ENCODE results near the gene KSR2. TPM values are rescaled to one million over a fixed set of nuclear protein-coding genes. Genes with fewer than 3 reads are reported as not detected.
"Not testable (repeated sequence)": the region's sequence is repeated elsewhere in the genome, so short reads cannot be mapped to it uniquely, and the experiment has no call there.

Gene KSR2
- total RNA-seq, 2 donors from 2014 or later, result 1.1 to 2.0 TPM

DNA sequence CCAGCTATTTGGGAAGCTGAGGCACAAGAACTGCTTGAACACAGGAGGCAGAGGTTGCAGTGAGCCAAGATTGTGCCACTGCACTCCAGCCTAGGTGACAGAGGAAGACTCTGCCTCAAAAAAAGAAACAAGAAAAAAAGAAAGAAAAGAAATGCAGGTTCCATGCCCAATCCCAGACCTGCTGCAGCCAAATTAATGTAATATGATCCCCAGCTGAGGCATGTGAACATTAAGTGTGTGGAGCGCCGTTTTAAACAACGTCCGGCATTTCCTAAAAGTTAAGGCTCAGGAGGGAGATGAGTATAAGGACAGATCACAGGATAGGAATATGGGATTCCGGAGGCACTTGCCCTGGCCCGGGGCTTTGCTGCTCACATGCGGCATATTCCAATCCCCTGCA lies 162.9 kb downstream of the KSR2 start:
- H3K4me1 ChIP-seq (ENCODE audit: control insufficient read depth, insufficient read depth, low read length), result no peaks in the 10 kb centered on the region
- H3K27me3 Mint-ChIP-seq (ENCODE audit: insufficient read depth), result no peaks in the 10 kb centered on the region
- no peak overlapping the region for H3K4me3 Mint-ChIP-seq
- H3K4me1 Mint-ChIP-seq, result no peaks in the 10 kb centered on the region
- H3K27ac ChIP-seq (ENCODE audit: low read depth, low read length), result no peak overlapping the region
- H3K9ac ChIP-seq (ENCODE audit: extremely low read depth, low read length, poor library complexity, severe bottlenecking), result no peak overlapping the region
- H3K27ac Mint-ChIP-seq, result no peak overlapping the region
- H3K27me3 ChIP-seq (ENCODE audit: control insufficient read depth, insufficient read depth, low read length, poor library complexity, severe bottlenecking), result peaks cover 4% of the 10 kb centered on the region
- no peaks in the 10 kb centered on the region for H3K9me3 ChIP-seq (ENCODE audit: control insufficient read depth, low read length)
- no peaks in the 10 kb centered on the region for H3K36me3 ChIP-seq (ENCODE audit: control insufficient read depth, insufficient read depth, low read length)
- 92 to 93% methylated on average over 6 to 7 of the region's 7 CpGs for WGBS, 2 experiments (ENCODE audit: insufficient coverage in 1 of 2, insufficient read length in 1 of 2)
- H3K9me3 Mint-ChIP-seq, result no peaks in the 10 kb centered on the region
- H3K4me3 ChIP-seq (ENCODE audit: low read length), result no peak overlapping the region
- no peaks in the 10 kb centered on the region for H3K36me3 Mint-ChIP-seq (ENCODE audit: low read depth)
- DNase-seq, result no peak
- TF ChIP-seq, protein P1, sequence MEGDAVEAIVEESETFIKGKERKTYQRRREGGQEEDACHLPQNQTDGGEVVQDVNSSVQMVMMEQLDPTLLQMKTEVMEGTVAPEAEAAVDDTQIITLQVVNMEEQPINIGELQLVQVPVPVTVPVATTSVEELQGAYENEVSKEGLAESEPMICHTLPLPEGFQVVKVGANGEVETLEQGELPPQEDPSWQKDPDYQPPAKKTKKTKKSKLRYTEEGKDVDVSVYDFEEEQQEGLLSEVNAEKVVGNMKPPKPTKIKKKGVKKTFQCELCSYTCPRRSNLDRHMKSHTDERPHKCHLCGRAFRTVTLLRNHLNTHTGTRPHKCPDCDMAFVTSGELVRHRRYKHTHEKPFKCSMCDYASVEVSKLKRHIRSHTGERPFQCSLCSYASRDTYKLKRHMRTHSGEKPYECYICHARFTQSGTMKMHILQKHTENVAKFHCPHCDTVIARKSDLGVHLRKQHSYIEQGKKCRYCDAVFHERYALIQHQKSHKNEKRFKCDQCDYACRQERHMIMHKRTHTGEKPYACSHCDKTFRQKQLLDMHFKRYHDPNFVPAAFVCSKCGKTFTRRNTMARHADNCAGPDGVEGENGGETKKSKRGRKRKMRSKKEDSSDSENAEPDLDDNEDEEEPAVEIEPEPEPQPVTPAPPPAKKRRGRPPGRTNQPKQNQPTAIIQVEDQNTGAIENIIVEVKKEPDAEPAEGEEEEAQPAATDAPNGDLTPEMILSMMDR (conservative IDR thresholded peaks at IDR 0.05), result no peak

DNA sequence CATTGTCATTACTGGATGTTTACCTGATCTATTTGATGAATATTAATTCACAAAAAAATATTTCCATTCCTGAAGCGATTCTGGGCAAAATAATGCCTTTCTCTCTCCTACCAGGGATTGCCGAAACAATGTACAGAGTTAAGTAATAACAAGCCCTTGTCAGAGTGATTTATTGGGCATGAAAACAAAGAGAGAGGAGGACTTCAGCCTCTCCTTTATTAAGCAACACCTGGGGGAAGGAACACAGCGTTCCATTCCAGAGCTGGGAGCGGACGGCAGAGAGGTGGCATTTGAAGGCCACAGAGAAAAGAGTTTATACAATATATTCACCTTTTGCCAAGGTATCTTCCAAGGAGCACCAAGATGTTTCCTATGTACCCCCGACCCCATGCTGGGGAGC lies 165.8 kb downstream of the KSR2 start:
- TF ChIP-seq, protein P1 (conservative IDR thresholded peaks at IDR 0.05), result no peak
- Mint-ChIP-seq H3K4me3 (no peak overlapping the region), H3K4me1 (no peaks in the 10 kb centered on the region), H3K9me3 (peaks cover 3% of the 10 kb centered on the region), H3K27ac (no peak overlapping the region), H3K27me3 (ENCODE audit: insufficient read depth) (no peaks in the 10 kb centered on the region), H3K36me3 (ENCODE audit: low read depth) (no peaks in the 10 kb centered on the region)
- Histone ChIP-seq H3K9me3 (ENCODE audit: control insufficient read depth, low read length) (no peaks in the 10 kb centered on the region), H3K36me3 (ENCODE audit: control insufficient read depth, insufficient read depth, low read length) (no peaks in the 10 kb centered on the region), H3K27ac (ENCODE audit: low read depth, low read length) (no peak overlapping the region), H3K27me3 (ENCODE audit: control insufficient read depth, insufficient read depth, low read length, poor library complexity, severe bottlenecking) (peaks cover 4% of the 10 kb centered on the region), H3K4me3 (ENCODE audit: low read length) (no peak overlapping the region), H3K4me1 (ENCODE audit: control insufficient read depth, insufficient read depth, low read length) (no peaks in the 10 kb centered on the region), H3K9ac (ENCODE audit: extremely low read depth, low read length, poor library complexity, severe bottlenecking) (no peak overlapping the region)
- no peak for DNase-seq
- WGBS, 2 experiments (ENCODE audit: insufficient coverage in 1 of 2, insufficient read length in 1 of 2), result 80 to 89% methylated on average over 1 to 6 of the region's 6 CpGs

GRCh38 chr12:117800711-117801110 lies 168.1 kb downstream of the KSR2 start:
- not testable (repeated sequence) for H3K27ac Mint-ChIP-seq; H3K4me1 ChIP-seq (ENCODE audit: control insufficient read depth, insufficient read depth, low read length); H3K9me3 Mint-ChIP-seq; H3K4me3 ChIP-seq (ENCODE audit: low read length); H3K9me3 ChIP-seq (ENCODE audit: control insufficient read depth, low read length); H3K4me1 Mint-ChIP-seq; H3K27me3 Mint-ChIP-seq (ENCODE audit: insufficient read depth); H3K4me3 Mint-ChIP-seq; H3K27me3 ChIP-seq (ENCODE audit: control insufficient read depth, insufficient read depth, low read length, poor library complexity, severe bottlenecking); H3K36me3 Mint-ChIP-seq (ENCODE audit: low read depth); DNase-seq; H3K9ac ChIP-seq (ENCODE audit: extremely low read depth, low read length, poor library complexity, severe bottlenecking); H3K36me3 ChIP-seq (ENCODE audit: control insufficient read depth, insufficient read depth, low read length); H3K27ac ChIP-seq (ENCODE audit: low read depth, low read length)
- WGBS, 2 experiments (ENCODE audit: insufficient coverage in 1 of 2, insufficient read length in 1 of 2), result 83 to 93% methylated on average over 1 to 3 of the region's 6 CpGs

- no peaks in the 10 kb centered on the region for H3K36me3 ChIP-seq (ENCODE audit: control insufficient read depth, insufficient read depth, low read length)
- 93 to 99% methylated on average over 2 to 3 of the region's 3 CpGs for WGBS, 2 experiments (ENCODE audit: insufficient coverage in 1 of 2, insufficient read length in 1 of 2)
- no peak for DNase-seq
- H3K4me1 ChIP-seq (ENCODE audit: control insufficient read depth, insufficient read depth, low read length), result no peaks in the 10 kb centered on the region
- no peak overlapping the region for H3K4me3 Mint-ChIP-seq
- H3K27me3 ChIP-seq (ENCODE audit: control insufficient read depth, insufficient read depth, low read length, poor library complexity, severe bottlenecking), result no peaks in the 10 kb centered on the region
- no peak overlapping the region for H3K27ac Mint-ChIP-seq
- no peaks in the 10 kb centered on the region for H3K27me3 Mint-ChIP-seq (ENCODE audit: insufficient read depth)
- no peaks in the 10 kb centered on the region for H3K36me3 Mint-ChIP-seq (ENCODE audit: low read depth)
- H3K4me3 ChIP-seq (ENCODE audit: low read length), result no peak overlapping the region
- TF ChIP-seq, protein P1 (conservative IDR thresholded peaks at IDR 0.05), result no peak
- no peak overlapping the region for H3K27ac ChIP-seq (ENCODE audit: low read depth, low read length)
- peaks cover 3% of the 10 kb centered on the region for H3K9me3 Mint-ChIP-seq
- H3K9me3 ChIP-seq (ENCODE audit: control insufficient read depth, low read length), result no peaks in the 10 kb centered on the region
- H3K9ac ChIP-seq (ENCODE audit: extremely low read depth, low read length, poor library complexity, severe bottlenecking), result no peak overlapping the region
- no peaks in the 10 kb centered on the region for H3K4me1 Mint-ChIP-seq
These were observed 171.6 kb downstream of the KSR2 start for GRCh38 chr12:117797202-117797601.

Data from endodermal cell (in vitro differentiated cells).